ENCODE data around the gene KNL1.
"Not testable (repeated sequence)": the region's sequence is repeated elsewhere in the genome, so short reads cannot be mapped to it uniquely, and the experiment has no call there.

The KNL1 gene

GRCh38 chr15:40680959-40681358, 86.9 kb downstream of the KNL1 start:
- DNase-seq = not testable (repeated sequence)

GRCh38 chr15:40684381-40684780, 90.3 kb downstream of the KNL1 start:
- no peak for DNase-seq

- DNase-seq = no peak
Measured at GRCh38 chr15:40685376-40685775, 91.3 kb downstream of the KNL1 start.

GRCh38 chr15:40688932-40689799, 95.1 kb downstream of the KNL1 start:
- no peak for DNase-seq

GRCh38 chr15:40691737-40692136, 97.7 kb downstream of the KNL1 start:
- no peak for DNase-seq

GRCh38 chr15:40693904-40694687, 100.0 kb downstream of the KNL1 start:
- DNase-seq = no peak

GRCh38 chr15:40694688-40695468, 100.8 kb downstream of the KNL1 start, which contains the start of gene RAD51:
Gene RAD51 (plus strand): TSS chr15:40695174. CDS start chr15:40698759, 3,585 bp downstream.
- DNase-seq = peak; percentile 94

- DNase-seq = no peak
Measured at GRCh38 chr15:40695469-40695890, 101.4 kb downstream of the KNL1 start.

GRCh38 chr15:40696228-40696627, 102.2 kb downstream of the KNL1 start:
- no peak for DNase-seq

GRCh38 chr15:40697916-40698315, 103.9 kb downstream of the KNL1 start:
- DNase-seq = no peak

GRCh38 chr15:40702077-40702476, 108.0 kb downstream of the KNL1 start:
- no peak for DNase-seq

GRCh38 chr15:40706121-40706520, 112.1 kb downstream of the KNL1 start:
- DNase-seq = no peak

Measured in activated naive CD4-positive, alpha-beta T cell treated with Interleukin-2 at 50 U/mL for 16 hours (primary cell).